Umbilical cord (tissue), 2 donors: ENCODE data around the gene KLF16. TPM values are rescaled to one million over a fixed set of nuclear protein-coding genes. Genes with fewer than 3 reads are reported as not detected.

Source experiments
- DNase-seq: peaks from one replicate; pipeline ENCODE4 v3.0.0-alpha.2; 2015; ENCODE audit warnings: low spot score
- total RNA-seq: library from RNA; depleted of rRNA; stranded (reverse); fragments of >200 nt; gene quantifications from one replicate; pipeline ENCODE4 v1.2.3, GENCODE V29; 2014; ENCODE audit warnings: low replicate concordance; ENCODE audit not compliant: insufficient read depth

KLF16 gene
- total RNA-seq, 1 donor from 2014 or later = 0.96 TPM

DNA sequence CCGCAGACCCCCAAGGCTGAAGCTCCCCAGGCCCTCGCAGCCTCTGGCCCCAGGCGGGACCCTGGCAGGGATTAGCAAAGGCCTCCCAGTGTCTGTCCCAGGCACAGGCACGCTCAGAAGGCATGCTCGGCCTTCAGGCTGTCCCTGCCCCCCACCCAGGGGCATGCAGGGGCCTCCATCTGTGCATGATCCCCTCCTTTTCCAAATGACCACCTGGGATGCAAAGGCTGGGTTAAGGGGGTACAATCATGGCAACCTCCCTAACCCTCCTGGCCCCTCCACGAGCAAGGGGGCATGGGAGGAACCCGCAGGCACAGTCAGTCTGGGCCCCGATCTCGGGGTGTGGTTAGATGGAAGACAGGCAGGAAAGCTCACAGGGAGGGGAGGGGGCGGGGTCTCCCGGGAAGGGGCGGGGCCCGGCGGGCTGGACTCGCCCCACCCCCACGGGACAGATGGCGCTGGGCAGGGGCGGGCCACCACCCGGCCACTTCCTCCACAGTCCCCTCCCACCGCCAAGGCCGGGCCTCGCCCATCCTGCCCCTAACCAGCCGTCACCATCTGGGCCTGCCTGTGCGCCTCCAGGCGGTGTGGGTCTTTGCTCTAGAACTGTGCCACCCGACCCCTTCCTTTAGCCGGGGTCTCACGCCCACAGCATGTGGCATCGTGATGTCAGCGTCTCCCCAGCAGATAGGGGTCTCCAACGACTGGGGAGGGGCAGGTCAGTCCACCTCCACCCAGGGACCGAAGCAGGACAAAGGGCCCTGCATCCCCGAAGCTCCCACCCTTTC is 8.1 kb downstream of the KLF16 start:
- DNase-seq = peak; percentile 94

DNA sequence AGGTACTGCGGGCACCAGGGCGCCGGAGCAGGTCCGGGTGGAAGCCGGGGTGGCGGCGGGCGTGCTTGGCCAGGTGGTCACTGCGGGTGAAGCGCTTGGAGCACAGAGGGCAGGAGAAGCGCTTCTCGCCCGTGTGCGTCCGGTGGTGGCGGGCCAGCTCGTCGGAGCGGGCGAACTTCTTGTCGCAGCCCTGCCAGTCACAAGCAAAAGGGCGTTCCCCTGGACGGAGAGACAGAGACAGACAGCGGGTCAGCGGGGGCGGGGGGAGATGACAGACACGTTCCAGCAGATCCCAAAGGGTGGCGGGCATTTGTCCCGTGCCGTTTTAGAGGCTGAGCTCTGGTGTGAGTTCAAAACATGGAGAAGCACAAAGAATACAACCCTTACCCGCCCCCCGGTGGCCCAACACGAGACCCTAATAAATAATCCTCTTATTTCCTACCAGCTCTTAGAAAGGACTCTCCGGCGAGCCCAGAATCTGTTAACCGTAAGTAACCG is 8.8 kb downstream of the KLF16 start:
- DNase-seq = no peak

DNA sequence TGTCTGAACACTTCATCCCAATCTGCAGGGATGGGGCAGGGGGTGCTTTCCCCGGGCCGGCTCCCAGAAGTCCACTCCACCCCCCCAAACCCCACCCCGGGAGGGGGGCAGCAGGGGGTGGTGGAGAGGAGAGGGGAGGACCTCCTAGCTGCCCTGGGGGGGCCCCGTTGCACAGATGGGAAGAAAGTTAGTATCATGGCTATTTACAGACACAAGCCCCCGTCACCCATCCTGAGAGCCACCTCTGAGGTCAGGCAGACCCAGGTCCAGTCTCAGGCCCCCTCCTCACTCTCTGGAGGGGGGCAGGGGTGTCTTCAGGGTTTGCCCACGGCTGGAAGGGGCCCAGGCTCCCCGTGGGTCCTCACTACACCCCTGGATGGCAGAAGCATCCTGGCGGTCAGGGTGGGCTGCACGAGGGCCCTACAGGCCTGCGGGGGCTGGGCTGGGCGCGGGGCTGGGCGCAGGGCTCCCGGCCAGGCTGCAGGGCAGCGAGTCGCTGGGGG is 9.3 kb downstream of the KLF16 start:
- DNase-seq = no peak

DNA sequence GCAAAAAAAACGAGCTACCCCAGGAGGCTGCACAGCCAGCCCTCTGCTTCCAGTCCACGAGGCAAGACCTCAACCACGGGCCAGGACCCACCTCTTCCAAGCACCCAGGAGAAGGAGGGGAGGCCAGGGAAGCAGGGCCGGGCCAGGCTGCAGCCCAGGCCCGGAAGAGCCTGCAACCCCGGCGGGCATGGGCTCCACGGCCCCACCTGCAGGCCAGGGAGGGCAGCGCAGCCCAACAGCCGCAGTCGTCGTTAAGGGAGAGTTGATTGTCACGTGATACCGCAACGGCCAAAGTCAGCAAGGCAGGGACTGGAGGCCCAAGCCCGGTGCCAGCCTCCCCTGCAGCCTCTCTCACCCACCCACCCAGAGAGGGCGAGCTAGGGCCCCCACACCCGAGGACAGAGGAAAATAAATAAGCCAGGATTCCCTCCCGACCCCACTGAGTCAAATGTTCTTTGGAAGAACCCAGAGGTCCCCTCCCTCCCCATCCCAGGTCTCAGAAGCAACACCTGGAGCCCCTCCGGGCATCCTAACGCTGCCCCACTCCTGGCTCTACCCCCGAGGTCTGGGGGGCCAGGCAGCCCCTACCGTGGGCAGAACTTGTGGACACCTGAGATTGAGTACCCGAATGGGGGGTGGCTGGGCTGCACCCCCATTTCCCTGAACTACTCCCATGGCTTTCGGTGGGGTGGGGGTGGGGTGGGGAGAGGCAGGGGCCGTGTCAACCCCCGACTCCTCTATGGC is 9.9 kb downstream of the KLF16 start:
- DNase-seq = peak; percentile 68

DNA sequence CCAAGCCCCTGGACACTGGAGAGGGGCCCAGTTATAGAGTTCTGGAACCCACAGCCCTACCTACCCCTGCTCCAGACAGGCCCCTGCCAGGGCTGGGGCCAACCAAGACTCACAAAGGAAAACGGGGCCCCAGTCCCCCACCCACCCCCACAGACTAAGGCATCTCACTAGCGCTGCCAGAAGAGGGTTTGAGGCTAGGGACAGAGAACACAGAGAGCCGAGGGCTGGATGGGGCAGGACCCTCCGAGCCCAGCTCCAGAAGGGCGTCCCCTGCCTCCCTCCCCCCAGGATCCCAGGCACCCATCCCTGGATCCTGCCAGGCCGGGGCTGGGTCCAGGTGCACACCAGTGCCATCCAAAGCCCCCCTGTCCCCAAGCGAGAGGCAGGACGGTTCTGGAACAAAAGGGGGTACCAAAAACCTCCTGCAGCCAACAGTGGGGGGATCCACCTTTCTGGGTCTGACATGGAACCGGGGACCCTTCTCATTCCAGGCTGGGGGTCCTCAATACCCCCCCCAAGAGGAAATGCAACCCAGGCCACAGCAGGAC is 10.7 kb downstream of the KLF16 start:
- no peak for DNase-seq

DNA sequence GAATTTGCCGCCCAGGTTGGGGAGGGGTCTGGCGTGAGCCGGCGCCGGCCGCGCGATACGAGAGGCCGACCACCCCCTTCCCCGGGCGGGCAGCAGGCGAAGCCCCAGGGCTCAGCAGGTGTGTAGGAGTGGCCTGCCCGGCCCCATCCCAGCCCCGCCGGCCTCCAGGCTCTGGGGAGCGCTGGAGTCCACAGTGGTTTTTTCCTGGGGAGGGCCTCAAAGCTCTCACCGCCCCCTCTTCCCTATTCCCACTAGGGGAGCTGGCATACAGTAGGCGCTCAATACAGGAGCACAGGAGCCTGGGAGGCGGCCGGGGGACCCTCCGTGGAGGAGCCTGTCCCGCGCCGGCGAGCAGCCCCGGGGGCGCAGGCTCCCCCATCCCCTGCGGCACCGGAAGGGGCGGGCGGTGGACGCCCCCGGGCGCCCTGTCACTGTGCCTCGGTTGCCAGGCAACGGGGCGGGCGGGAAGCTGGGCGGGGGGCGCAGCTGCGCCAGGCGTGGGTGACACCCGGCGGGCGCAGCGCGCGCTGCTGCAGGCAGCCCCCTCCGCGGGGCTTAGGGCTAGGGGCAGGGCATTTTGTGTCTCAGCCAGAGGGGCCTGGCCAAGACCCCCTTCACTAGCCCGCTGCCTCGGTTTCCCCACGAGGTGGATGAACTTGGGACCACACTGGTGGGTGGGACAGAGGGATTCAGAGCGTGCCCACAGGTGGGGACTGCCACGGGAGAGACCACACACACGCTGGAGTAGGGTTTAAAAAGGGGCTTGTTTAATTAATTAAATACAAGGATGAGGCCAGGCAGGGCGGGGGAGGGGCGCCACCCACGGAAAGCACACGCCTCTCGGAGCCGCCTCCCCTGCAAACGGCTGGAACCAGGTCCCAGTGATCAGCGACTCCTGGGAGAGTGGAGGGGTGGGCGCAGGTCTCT is 11.5 kb downstream of the KLF16 start:
- no peak for DNase-seq

DNA sequence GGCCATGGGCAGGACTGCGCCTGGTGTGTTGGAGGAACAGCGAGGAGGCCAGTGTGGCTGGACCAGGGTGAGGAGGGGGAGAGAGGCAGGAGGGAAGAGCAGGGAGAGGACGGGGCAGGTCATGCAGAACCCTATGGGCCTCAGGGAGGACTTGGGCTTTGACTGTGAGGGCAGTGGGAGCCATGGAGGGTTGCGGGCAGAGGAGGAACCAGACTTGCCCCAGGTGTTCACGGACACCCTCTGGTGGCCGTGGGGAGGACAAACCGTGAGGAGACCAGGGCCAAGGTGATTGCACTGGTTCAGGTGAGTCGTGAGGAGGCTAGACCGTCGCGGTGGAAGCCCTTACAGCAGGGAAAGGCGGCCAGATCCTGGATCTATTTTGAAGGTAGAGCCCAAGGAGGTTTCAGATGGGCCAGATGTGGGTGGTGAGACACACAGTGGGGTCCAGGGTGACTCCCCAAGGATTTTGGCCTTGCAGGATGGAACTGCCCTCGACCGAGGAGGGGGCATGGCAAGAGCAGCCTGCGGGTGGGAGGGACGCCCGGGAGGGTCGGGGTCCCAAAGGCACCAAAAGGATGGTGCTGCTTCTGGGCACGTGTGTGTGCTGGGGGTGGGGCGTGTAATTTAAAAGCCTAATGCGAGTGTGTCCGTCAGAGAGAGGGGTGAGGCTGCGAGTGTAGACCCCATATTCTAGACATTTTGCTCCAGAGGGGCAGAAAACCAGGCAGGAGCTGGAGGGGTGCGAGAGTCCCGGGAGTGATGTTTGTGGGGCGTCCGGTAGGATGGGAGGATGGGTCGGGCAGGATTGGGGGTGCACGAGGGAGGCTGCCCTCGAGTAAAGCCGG is 12.3 kb downstream of the KLF16 start:
- DNase-seq = no peak

DNA sequence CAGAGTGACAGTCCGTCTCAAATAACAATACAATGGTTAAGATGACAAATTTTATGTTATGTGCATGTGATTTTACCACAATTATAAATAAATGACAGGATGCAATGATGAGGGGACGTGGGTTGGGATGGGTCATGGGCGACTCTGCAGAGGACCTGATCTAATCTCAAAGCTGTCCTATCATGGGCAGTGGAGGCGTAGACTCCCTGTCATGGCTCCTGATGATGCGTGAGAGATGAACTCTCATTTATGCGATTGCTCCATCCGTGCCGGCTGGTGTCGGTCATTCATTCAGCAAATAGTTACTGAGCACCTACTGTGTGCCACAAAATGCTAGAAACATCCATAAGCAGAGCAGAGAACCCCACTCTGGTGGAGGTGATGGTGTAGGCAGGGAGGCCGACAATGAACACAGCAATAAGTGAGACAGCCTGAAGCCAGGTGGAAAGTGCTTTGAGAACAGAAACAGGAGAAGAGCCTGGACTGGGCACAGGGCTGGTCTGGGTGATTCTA is 13.4 kb downstream of the KLF16 start:
- DNase-seq = no peak

DNA sequence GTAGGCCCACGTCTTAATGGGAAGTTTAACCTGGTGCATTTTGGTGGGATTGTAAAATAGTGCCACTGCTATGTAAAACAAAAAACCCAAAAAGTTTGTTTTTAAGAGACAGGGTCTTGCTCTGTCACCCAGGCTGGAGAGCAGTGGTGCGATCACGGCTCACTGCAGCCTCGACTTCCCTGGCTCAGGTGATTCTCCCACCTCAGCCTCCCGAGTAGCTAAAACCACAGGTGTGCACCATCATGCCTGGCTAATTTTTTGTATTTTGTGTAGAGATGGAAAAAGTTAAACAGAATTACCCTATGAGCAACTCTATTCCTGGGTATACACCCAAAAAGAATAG is 14.3 kb downstream of the KLF16 start:
- no peak for DNase-seq

DNA sequence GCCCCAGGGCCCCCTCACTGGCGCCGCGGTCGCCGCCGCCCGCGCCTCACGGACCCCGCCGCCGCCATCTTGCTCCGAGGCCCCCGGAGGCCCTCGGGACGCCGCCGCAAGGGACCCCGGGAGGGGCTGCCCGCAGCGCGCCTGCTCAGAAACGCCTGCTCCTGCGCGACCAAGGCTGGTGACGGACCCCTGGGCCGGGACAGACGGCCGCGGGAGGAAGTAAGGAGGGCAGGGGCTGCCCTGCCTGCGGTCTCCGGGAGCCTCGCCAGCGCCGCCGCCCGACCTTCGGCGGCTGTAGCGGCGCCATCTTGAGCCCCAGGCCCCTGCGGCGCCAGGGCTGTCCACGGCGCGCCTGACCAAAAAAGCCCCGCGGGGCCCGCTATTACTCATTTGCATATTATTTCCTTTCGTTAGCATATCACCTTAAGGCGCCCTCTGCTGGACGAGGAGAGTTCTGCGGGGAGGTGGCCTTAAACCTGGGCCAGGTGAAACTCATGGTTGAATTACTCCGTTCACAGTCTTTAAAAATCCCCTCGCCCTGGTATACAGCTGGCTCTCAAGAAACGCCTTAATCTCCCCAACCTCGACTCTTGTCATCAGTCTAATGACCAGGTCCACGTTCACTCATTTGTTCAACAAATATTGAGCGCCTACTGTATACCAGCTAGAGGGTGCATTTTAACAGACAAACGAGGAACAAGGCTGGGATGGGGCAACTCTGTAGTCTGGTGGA is 14.8 kb downstream of the KLF16 start, which contains the start of gene REXO1:
REXO1 (minus strand) TSS at position 85 of the 733 bp plus-strand sequence. CDS start 125 bp downstream, outside the sequence.
- DNase-seq = peak; percentile 96

DNA sequence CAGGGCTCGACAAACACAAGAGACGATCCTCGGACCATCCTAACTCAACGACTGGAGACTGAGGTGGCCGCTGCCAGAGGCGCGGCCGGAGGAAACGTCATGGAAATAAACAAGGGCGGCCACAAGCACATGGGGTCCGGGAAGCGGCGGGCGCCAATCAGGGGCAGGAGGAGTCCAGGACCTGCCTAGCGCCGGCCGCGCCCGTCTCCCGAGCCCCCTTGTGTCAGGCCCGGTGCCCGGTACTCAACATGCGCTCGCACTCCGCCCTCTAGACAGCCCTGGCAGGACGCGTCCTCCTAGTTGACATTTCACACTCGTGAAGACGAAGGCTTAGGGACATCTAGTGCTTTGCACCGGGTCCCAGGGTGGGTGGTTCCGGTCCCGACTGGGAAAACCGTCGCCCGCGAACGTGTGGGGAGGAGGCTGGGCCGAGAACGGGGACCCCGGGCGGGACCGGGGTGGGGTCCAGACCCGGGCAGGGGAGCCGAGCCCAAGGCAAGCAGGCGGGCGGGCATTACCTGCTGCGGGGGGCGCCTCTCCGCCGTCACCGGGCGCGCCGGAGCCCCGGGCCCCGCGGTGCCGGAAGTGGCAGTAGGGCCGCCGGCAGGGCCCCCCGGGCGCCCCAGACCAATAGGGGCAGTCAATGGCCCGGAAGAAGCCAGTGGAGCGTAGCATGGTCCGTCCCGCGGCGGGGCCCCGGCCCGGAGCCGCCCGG is 15.5 kb downstream of the KLF16 start:
- no peak for DNase-seq

DNA sequence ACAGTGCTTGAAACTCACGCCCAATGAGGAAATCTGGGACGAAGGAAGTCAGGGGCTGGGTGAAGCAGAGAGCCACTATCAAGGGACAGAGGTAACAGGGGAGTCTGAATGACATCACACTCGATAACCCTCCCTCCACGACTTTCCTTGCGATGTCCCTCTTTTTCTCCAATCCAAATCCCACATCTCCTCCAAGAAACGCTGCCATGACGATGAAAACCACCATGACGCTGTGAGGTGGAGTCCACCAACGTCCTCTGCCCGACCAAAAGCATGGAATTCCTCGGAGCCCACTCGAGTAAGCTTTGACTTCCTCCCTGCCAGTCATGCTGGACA is 16.1 kb downstream of the KLF16 start:
- DNase-seq = no peak

DNA sequence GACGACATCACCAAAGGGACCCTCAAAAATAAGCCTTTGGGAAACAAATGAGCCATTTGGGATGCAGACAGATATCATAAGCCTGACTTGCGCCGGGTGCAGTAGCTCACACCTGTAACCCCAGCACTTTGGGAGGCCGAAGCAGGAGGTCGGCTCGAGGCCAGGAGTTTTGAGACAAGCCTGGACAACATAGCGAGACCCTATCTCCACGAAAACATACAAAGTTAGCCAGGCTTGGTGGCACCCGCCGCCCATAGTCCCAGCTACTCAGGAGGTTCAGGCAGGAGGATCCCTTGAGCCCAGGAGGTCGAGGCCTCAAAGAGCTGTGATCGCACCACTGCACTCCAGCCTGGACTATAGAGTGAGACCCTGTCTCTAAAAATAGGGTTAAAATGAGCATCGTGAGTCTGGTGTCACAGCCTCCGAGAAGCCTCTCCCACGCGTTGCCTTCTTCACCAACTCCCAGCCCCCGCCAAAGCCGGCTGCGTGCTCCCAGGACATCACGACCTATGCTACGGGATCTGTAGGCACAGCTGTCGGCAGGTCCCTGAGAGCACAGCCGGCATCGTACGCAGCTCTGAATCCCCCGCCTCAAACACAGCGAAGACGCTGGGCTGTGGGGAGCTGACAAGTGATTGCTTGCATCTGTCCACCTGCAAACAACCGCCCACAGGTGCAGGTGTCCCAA is 16.7 kb downstream of the KLF16 start:
- no peak for DNase-seq

DNA sequence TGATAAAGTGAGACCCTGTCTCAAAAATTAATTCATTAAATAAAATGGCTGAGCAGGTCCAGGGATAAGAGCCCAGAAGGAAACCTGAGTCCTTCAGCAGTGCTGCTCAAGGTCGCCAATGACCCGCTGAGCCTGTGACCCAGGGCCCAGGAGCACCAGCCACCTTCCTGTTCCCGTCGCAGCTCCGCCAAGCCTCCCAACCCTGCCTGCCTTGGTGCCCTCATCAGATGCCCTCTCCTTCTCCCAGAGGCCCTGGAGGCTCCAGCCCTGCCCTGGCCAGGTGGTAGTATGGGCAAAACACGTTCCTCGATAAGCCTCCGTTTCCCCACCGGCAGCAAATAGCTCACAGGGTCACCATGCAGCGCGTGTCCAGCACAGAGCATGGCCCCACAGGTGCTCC is 17.7 kb downstream of the KLF16 start:
- DNase-seq = no peak

DNA sequence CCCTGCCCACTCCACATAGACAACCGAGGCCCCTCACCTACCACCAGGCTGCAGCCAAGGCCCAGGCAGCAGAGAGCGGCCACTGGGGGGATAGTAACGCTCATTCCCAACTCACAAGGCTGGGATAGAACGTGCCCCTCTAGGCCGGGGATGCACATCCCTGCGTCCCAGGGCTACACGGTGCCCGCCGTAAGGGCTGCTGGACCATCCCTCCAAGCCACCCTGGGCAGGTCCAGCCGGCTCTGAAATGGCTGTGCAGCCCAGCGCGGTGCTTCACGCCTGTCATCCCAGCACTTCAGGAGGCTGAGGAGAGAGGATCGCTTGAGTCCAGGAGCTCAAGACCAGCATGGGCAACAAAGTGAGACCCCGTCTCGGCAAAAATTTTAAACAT is 18.3 kb downstream of the KLF16 start:
- no peak for DNase-seq

DNA sequence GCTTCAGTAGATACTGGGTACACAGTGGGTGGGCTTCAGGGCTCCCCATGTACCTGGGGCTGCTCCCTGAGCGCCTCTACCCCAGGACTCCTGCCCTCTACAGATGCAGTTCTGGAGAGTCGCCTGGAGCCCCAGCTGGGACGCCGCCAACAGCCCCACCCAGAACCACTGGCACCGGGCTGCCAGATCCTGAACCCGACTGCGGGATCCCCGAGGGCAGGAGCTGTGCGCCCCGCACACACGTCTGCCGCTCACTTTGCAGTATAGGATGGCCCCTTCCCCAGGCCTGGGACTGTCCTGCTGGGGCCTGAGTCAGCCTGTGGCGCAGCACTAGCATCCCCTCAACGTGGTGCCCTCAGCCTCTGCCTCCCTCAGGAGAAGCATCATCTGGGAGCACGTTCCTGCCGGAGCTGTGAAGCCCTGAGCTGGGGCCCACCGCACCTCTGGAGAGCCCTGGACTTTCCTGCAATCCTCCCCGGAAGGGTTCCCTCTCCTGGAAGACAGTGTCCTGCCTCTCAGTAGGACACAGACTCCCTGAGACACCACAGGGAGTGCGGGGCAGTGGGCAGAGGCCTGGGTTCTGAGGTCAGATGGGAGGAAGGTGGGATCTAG is 18.8 kb downstream of the KLF16 start:
- DNase-seq = no peak

DNA sequence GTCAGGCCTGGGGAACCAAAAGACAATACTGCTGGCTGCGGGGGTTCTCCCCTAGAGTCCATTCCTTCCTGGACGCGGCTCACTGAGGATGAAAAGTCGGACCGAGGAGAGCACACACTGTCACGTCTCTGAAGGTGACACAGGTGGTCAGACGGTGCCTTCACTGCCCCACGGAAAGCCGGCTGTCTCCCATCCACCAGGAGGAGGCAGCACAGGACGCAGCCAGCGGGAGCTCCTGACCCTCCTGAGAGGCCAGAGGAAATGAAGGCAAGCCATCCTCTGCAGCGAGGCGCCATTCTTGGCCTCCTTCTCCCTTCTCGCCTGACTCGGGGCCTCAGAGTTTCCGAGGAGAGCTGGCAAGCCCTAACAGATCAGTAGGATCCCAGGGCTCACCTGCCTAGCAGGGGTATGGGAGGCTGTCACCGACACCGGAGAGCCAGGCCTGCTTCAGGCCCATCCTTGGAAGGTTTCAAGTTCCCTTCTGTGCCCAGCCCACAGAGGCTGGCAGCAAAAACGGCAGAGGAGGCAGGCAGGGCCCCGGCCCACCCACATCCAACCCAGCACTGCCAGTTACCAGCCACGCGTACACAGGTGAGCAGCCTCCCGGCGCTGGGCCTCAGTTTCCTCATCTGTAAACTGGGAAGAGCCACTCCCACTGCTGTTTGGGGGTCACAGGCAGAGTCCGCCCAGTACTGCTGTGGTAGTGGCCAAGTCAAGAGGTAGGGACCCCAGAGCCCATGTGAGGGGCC is 19.6 kb downstream of the KLF16 start:
- DNase-seq = no peak
